Measurements from ENCODE around the gene LMCD1.

LMCD1 gene

GRCh38 chr3:8501371-8502131 is at the start of gene LMCD1:
Gene LMCD1, plus strand, starts transcription at chr3:8501823. Its CDS starts 116 bp downstream, at chr3:8501939.
- peak; percentile 88 for DNase-seq

GRCh38 chr3:8452112-8452511 is 49.5 kb upstream of the LMCD1 start:
- no peak for DNase-seq

- DNase-seq = no peak
Measured at GRCh38 chr3:8453153-8453552, 48.5 kb upstream of the LMCD1 start.

GRCh38 chr3:8455526-8456411 is 45.9 kb upstream of the LMCD1 start:
- DNase-seq = no peak

- peak; percentile 14 for DNase-seq
Measured at GRCh38 chr3:8456412-8456811, 45.2 kb upstream of the LMCD1 start.

GRCh38 chr3:8457039-8457438 is 44.6 kb upstream of the LMCD1 start:
- DNase-seq = no peak

GRCh38 chr3:8458238-8458661 is 43.4 kb upstream of the LMCD1 start:
- no peak for DNase-seq

GRCh38 chr3:8458711-8459110 is 42.9 kb upstream of the LMCD1 start:
- DNase-seq = no peak

- no peak for DNase-seq
Measured at GRCh38 chr3:8460050-8460708, 41.4 kb upstream of the LMCD1 start.

GRCh38 chr3:8460815-8461456 is 40.7 kb upstream of the LMCD1 start:
- DNase-seq = no peak

- no peak for DNase-seq
Measured at GRCh38 chr3:8464668-8465067, 37.0 kb upstream of the LMCD1 start.

- DNase-seq = no peak
Measured at GRCh38 chr3:8466526-8466925, 35.1 kb upstream of the LMCD1 start.

- no peak for DNase-seq
Measured at GRCh38 chr3:8470801-8471200, 30.8 kb upstream of the LMCD1 start.

GRCh38 chr3:8472549-8472948 is 29.1 kb upstream of the LMCD1 start:
- DNase-seq = no peak

GRCh38 chr3:8473029-8473428 is 28.6 kb upstream of the LMCD1 start:
- DNase-seq = no peak

- DNase-seq = no peak
Measured at GRCh38 chr3:8473990-8474389, 27.6 kb upstream of the LMCD1 start.

- DNase-seq = no peak
Measured at GRCh38 chr3:8474991-8475390, 26.6 kb upstream of the LMCD1 start.

- DNase-seq = no peak
Measured at GRCh38 chr3:8480699-8481098, 20.9 kb upstream of the LMCD1 start.

GRCh38 chr3:8481380-8481779 is 20.2 kb upstream of the LMCD1 start:
- no peak for DNase-seq

GRCh38 chr3:8482263-8482662 is 19.4 kb upstream of the LMCD1 start:
- no peak for DNase-seq

- DNase-seq = no peak
Measured at GRCh38 chr3:8482960-8483665, 18.5 kb upstream of the LMCD1 start.

GRCh38 chr3:8484409-8485140 is 17.0 kb upstream of the LMCD1 start:
- DNase-seq = no peak

All from NCI-H146 (cell line).